Neutrophil (primary cell): ENCODE data around the gene MYOD1.

Source experiments
- H3K27ac ChIP-seq: fragments of 200-600 bp; sonication (generic); 2 replicates; pipeline ENCODE4 v1.5.1; 2016; ENCODE audit warnings: mild to moderate bottlenecking, moderate library complexity
- H3K27me3 ChIP-seq: fragments of 200-600 bp; sonication (generic); 2 replicates; pipeline ENCODE4 v1.6.0; 2016; ENCODE audit warnings: mild to moderate bottlenecking
- H3K36me3 ChIP-seq: fragments of 200-600 bp; sonication (generic); 2 replicates; pipeline ENCODE4 v1.5.1; 2017
- H3K4me1 ChIP-seq, 2 experiments: fragments of 200-600 bp in 1 of 2; sonication (generic) in 1 of 2; 1 replicate in 1 of 2; 2 replicates in 1 of 2; pipeline versions ENCODE4 v1.5.1 to v1.6.1; 2013 to 2016; ENCODE audit warnings: low read depth in 1 of 2, low read length in 1 of 2, mild to moderate bottlenecking in 1 of 2, moderate library complexity in 1 of 2; ENCODE audit not compliant: control insufficient read depth in 1 of 2, insufficient read depth in 1 of 2
- H3K4me3 ChIP-seq, 2 experiments: fragments of 200-600 bp in 1 of 2; sonication (generic) in 1 of 2; 1 replicate in 1 of 2; 2 replicates in 1 of 2; pipeline ENCODE4 v1.5.1; 2013 to 2016; ENCODE audit warnings: low read depth in 1 of 2, low read length in 1 of 2, mild to moderate bottlenecking in 1 of 2, moderate library complexity in 1 of 2
- H3K9me3 ChIP-seq: fragments of 200-600 bp; sonication (generic); 2 replicates; pipeline ENCODE4 v1.5.1; 2016
- TF ChIP-seq, protein P1 (sequence below): fragments of 200-600 bp; sonication (generic); IDR thresholded peaks from 2 replicates; pipeline ENCODE4 v1.5.1; 2016; ENCODE audit warnings: antibody characterized with exemption

Gene MYOD1

DNA sequence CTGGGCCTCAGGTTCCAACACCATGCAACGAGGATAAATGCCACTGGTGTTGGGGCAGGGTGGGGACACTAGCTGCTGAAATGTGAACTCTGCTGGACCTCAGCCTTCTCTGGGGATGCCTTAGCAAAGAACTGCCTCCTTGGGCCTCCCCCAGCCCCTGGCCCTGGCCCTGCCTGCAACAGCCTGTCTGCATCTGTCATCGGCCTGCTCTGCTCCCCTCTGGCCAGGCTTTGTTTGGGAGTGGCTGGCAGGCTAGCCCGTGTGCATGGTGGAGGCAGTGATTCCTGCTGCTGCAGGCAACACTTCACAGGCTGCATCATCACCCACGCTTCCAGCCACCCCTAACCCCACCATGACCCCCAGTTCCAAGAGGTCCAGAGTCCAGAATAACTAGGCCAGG is 11.5 kb upstream of the MYOD1 start:
- H3K27ac ChIP-seq: no peak overlapping the region
- H3K4me3 ChIP-seq: no peak overlapping the region
- no peaks in the 10 kb centered on the region for H3K4me1 ChIP-seq
- H3K27me3 ChIP-seq: peaks cover 51% of the 10 kb centered on the region
- no peaks in the 10 kb centered on the region for H3K9me3 ChIP-seq
- H3K36me3 ChIP-seq: no peaks in the 10 kb centered on the region
- TF ChIP-seq, protein P1, sequence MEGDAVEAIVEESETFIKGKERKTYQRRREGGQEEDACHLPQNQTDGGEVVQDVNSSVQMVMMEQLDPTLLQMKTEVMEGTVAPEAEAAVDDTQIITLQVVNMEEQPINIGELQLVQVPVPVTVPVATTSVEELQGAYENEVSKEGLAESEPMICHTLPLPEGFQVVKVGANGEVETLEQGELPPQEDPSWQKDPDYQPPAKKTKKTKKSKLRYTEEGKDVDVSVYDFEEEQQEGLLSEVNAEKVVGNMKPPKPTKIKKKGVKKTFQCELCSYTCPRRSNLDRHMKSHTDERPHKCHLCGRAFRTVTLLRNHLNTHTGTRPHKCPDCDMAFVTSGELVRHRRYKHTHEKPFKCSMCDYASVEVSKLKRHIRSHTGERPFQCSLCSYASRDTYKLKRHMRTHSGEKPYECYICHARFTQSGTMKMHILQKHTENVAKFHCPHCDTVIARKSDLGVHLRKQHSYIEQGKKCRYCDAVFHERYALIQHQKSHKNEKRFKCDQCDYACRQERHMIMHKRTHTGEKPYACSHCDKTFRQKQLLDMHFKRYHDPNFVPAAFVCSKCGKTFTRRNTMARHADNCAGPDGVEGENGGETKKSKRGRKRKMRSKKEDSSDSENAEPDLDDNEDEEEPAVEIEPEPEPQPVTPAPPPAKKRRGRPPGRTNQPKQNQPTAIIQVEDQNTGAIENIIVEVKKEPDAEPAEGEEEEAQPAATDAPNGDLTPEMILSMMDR: no peak

- no peak overlapping the region for H3K4me3 ChIP-seq
- no peak overlapping the region for H3K27ac ChIP-seq
- no peaks in the 10 kb centered on the region for H3K36me3 ChIP-seq
- no peaks in the 10 kb centered on the region for H3K9me3 ChIP-seq
- no peaks in the 10 kb centered on the region for H3K4me1 ChIP-seq
- peaks cover 76% of the 10 kb centered on the region for H3K27me3 ChIP-seq
- TF ChIP-seq, protein P1: no peak
These were observed 7.5 kb upstream of the MYOD1 start for GRCh38 chr11:17711836-17712235.

- no peaks in the 10 kb centered on the region for H3K4me1 ChIP-seq
- TF ChIP-seq, protein P1: no peak
- H3K36me3 ChIP-seq: no peaks in the 10 kb centered on the region
- no peaks in the 10 kb centered on the region for H3K9me3 ChIP-seq
- H3K27me3 ChIP-seq: peaks cover 96% of the 10 kb centered on the region
- H3K27ac ChIP-seq: no peak overlapping the region
- no peak overlapping the region for H3K4me3 ChIP-seq
These were observed 5.5 kb upstream of the MYOD1 start for GRCh38 chr11:17713851-17714250.

DNA sequence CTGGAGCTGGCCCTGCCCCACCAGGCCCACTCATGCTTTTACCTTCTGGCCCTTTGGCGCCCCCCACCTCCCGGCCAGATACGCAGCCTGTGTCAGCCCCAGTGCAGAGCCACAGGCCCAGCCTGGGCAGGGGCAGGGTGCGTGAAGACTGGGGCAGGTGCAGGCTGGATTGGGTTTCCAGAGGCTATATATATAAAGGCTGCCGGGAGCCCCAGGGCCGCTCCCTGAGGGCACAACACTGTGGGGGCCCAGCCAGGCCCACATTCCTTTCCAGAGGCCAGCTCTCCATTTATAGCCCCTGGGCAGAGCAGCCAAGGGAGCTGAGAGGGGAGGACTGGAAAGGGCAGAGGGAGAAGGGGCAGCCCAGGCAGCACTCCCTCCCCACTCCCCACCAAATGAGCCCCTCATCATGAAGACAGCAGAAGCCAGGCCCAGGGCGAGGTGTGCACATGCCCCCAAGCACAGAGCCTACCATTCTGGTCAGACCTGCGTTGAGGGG is 5.0 kb upstream of the MYOD1 start:
- no peak overlapping the region for H3K4me3 ChIP-seq
- peaks cover 98% of the 10 kb centered on the region for H3K27me3 ChIP-seq
- H3K27ac ChIP-seq: no peak overlapping the region
- H3K36me3 ChIP-seq: no peaks in the 10 kb centered on the region
- H3K9me3 ChIP-seq: no peaks in the 10 kb centered on the region
- TF ChIP-seq, protein P1: no peak
- H3K4me1 ChIP-seq: no peaks in the 10 kb centered on the region

GRCh38 chr11:17714870-17715269 is 4.5 kb upstream of the MYOD1 start:
- TF ChIP-seq, protein P1: no peak
- Histone ChIP-seq H3K27ac (no peak overlapping the region), H3K4me3 (no peak overlapping the region), H3K27me3 (peaks cover 98% of the 10 kb centered on the region), H3K36me3 (no peaks in the 10 kb centered on the region), H3K9me3 (no peaks in the 10 kb centered on the region), H3K4me1 (no peaks in the 10 kb centered on the region)

DNA sequence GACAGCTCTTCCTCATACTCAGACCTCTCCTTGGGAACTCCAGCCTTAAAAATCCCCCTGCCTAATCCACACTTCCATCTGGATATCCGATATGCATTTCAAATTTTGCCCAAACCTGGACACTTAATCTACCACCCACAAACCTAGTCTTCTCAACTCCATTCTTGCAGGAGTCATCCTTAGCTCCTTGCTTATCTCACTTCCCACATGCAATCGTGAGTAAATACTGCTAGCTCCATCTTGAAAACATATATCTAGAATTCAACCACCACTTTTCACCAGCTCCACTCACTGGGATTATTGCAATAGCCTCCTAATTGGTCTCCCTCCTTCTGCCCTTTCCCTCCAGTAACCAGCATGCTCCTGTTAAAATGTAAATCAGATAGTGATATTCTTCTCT is 2.6 kb upstream of the MYOD1 start:
- H3K9me3 ChIP-seq: no peaks in the 10 kb centered on the region
- no peaks in the 10 kb centered on the region for H3K36me3 ChIP-seq
- TF ChIP-seq, protein P1: no peak
- no peaks in the 10 kb centered on the region for H3K4me1 ChIP-seq
- peaks cover 100% of the 10 kb centered on the region for H3K27me3 ChIP-seq
- H3K4me3 ChIP-seq: no peak overlapping the region
- H3K27ac ChIP-seq: no peak overlapping the region
